Measurements from ENCODE around the gene EIF4G1.

EIF4G1 gene

DNA sequence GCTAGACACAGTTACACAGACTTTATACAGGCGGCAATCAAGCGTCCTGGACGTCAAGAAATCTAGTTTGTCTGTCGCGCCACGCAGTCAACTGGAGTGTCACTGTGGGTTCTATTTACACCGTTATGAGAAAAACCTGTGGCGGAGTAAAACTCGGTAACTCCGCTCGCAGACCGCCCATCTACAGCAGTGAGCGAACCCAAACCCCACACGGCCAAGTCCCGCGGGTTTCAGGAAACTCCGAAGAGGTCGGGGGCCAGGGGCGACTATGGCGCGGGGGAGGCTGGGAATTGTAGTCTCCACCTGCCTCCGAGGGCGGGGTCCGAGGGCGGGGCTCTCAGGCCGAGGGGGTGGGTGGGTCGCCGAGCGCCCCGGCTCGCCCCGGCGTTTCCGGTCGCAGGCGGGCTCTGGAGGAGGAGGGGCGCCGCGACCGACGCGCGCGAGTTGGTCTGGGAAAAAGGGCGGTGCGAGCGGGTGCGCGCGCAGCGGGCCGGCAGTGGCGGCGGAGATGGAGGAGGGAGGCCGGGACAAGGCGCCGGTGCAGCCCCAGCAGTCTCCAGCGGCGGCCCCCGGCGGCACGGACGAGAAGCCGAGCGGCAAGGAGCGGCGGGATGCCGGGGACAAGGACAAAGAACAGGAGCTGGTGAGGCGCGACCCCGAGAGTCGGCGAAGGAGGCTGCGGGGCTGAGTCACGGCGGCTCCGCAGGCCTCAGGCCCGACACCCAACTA, 15.5 kb upstream of the EIF4G1 start, which contains the start of gene PSMD2:
TSS of gene PSMD2 (plus strand) at position 483 of the 729 bp plus-strand sequence. CDS start at position 509, 26 bp downstream.
- H3K4me2 ChIP-seq (ENCODE audit: insufficient read depth, low read length) = peak within 1 kb of the TSS; percentile 81
- peaks cover 47% of the 10 kb centered on the region for H3K36me3 ChIP-seq (ENCODE audit: insufficient read depth, low read length)
- peaks cover 28% of the 10 kb centered on the region; the same call in 1 of the 2 replicates for H4K20me1 ChIP-seq (ENCODE audit: insufficient read depth, low read length)
- H2AFZ ChIP-seq (ENCODE audit: low read depth, low read length) = peak within 1 kb of the TSS; percentile 92
- H3K9me3 ChIP-seq (ENCODE audit: insufficient read depth, low read length, severe bottlenecking) = no peaks in the 10 kb centered on the region
- peak; percentile 97 for ATAC-seq (ENCODE audit: insufficient read depth, low read depth)
- peaks cover 45% of the 10 kb centered on the region for H3K79me2 ChIP-seq (ENCODE audit: insufficient read depth, low read length)
- peak within 1 kb of the TSS; percentile 81 for H3K27ac ChIP-seq (ENCODE audit: low read length)
- peak; percentile 98 for DNase-seq
- H3K4me1 ChIP-seq (ENCODE audit: insufficient read depth, low read length) = peaks cover 34% of the 10 kb centered on the region
- H3K9ac ChIP-seq (ENCODE audit: low read depth, low read length) = peak within 1 kb of the TSS; percentile 81
- no peaks in the 10 kb centered on the region for H3K27me3 ChIP-seq (ENCODE audit: insufficient read depth, low read length, poor library complexity)
- H3K4me3 ChIP-seq (ENCODE audit: low read depth in 1 of 2, low read length in 2 of 2) = peak within 1 kb of the TSS; percentile 51 to 92
- TF ChIP-seq, protein P1, sequence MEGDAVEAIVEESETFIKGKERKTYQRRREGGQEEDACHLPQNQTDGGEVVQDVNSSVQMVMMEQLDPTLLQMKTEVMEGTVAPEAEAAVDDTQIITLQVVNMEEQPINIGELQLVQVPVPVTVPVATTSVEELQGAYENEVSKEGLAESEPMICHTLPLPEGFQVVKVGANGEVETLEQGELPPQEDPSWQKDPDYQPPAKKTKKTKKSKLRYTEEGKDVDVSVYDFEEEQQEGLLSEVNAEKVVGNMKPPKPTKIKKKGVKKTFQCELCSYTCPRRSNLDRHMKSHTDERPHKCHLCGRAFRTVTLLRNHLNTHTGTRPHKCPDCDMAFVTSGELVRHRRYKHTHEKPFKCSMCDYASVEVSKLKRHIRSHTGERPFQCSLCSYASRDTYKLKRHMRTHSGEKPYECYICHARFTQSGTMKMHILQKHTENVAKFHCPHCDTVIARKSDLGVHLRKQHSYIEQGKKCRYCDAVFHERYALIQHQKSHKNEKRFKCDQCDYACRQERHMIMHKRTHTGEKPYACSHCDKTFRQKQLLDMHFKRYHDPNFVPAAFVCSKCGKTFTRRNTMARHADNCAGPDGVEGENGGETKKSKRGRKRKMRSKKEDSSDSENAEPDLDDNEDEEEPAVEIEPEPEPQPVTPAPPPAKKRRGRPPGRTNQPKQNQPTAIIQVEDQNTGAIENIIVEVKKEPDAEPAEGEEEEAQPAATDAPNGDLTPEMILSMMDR (IDR thresholded peaks at IDR 0.05; ENCODE audit: borderline replicate concordance, extremely low read depth, low read length, poor library complexity, severe bottlenecking) = no peak

DNA sequence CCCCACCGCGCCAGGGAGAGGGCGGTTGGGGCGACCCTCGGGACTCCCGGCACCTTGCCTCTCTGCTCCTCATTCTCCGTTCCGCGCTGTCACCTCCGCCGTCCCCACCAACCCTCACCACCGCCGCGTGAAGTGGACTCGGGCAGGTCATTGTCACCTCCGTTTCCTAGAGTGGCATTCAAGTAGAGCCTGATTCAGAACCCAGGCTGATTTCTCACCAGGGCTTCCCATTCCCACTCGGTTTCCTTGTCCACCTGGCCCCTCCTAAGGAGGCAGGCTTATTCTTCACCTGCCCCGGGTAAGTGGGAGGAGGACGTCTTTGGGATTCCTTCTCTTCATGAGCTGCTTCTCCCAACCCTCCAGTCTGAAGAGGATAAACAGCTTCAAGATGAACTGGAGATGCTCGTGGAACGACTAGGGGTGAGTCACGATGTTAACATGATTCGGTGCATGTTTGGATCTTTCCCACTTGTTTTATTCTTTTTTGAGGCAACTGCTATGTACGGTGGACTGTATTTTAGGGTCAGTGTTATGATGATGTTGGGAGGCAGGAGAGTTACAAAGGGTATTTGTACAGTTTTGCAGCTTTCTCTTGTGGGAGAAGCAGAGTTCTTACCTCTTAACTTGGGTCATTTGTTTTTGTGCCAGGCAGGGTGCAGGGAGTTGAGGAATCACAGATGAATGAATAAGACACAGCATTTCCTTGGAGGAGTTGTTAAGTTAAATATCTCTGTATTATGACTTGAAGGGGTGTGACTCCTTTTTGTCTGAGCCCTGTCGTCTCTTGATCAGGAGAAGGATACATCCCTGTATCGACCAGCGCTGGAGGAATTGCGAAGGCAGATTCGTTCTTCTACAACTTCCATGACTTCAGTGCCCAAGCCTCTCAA, 14.7 kb upstream of the EIF4G1 start:
- peaks cover 32% of the 10 kb centered on the region; the same call in 1 of the 2 replicates for H4K20me1 ChIP-seq (ENCODE audit: insufficient read depth, low read length)

DNA sequence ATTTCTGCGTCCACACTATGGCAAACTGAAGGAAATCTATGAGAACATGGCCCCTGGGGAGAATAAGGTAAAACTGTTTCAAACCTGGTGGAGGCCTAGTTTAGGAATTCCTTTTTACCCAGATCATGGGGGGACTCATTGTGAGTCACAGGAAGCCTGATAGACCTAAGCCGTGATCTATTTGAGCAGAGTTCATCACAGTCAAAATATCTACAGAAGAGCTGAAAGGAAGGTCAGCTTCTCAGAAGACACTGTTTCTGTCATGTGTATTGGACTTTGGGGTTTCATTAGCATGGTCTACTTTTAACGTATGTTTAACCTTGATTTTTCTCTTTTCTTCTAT, 14.1 kb upstream of the EIF4G1 start:
- H3K4me1 ChIP-seq (ENCODE audit: insufficient read depth, low read length) = peaks cover 34% of the 10 kb centered on the region
- H3K9me3 ChIP-seq (ENCODE audit: insufficient read depth, low read length, severe bottlenecking) = no peaks in the 10 kb centered on the region
- H3K4me2 ChIP-seq (ENCODE audit: insufficient read depth, low read length) = peak overlapping the region; percentile 73
- peaks cover 32% of the 10 kb centered on the region; the same call in 1 of the 2 replicates for H4K20me1 ChIP-seq (ENCODE audit: insufficient read depth, low read length)
- H3K27ac ChIP-seq (ENCODE audit: low read length) = peak overlapping the region; percentile 78; the same call in 1 of the 2 replicates
- H3K4me3 ChIP-seq (ENCODE audit: low read depth in 1 of 2, low read length in 2 of 2) = peak overlapping the region; percentile 51 to 92; a peak in 3 of 4 replicates
- no peak for ATAC-seq (ENCODE audit: insufficient read depth, low read depth)
- H3K9ac ChIP-seq (ENCODE audit: low read depth, low read length) = peak overlapping the region; percentile 81
- H3K36me3 ChIP-seq (ENCODE audit: insufficient read depth, low read length) = peaks cover 60% of the 10 kb centered on the region
- H3K27me3 ChIP-seq (ENCODE audit: insufficient read depth, low read length, poor library complexity) = no peaks in the 10 kb centered on the region
- H2AFZ ChIP-seq (ENCODE audit: low read depth, low read length) = no peak overlapping the region
- TF ChIP-seq, protein P1 (IDR thresholded peaks at IDR 0.05; ENCODE audit: borderline replicate concordance, extremely low read depth, low read length, poor library complexity, severe bottlenecking) = no peak
- no peak for TF ChIP-seq EZH2 (IDR thresholded peaks at IDR 0.05; ENCODE audit: borderline replicate concordance, low read depth, low read length, severe bottlenecking)
- H3K79me2 ChIP-seq (ENCODE audit: insufficient read depth, low read length) = peaks cover 49% of the 10 kb centered on the region
- no peak for DNase-seq

More for the DNA sequence above, 14.7 kb upstream of the EIF4G1 start:
- Histone ChIP-seq H3K4me1 (ENCODE audit: insufficient read depth, low read length) (peaks cover 34% of the 10 kb centered on the region), H3K79me2 (ENCODE audit: insufficient read depth, low read length) (peaks cover 49% of the 10 kb centered on the region), H2AFZ (ENCODE audit: low read depth, low read length) (peak overlapping the region; percentile 60; the same call in 1 of the 2 replicates), H3K4me2 (ENCODE audit: insufficient read depth, low read length) (peak overlapping the region; percentile 73), H3K9me3 (ENCODE audit: insufficient read depth, low read length, severe bottlenecking) (no peaks in the 10 kb centered on the region), H3K4me3 (ENCODE audit: low read depth in 1 of 2, low read length in 2 of 2) (peak overlapping the region; percentile 51 to 92), H3K9ac (ENCODE audit: low read depth, low read length) (peak overlapping the region; percentile 81), H3K36me3 (ENCODE audit: insufficient read depth, low read length) (peaks cover 55% of the 10 kb centered on the region), H3K27me3 (ENCODE audit: insufficient read depth, low read length, poor library complexity) (no peaks in the 10 kb centered on the region), H3K27ac (ENCODE audit: low read length) (peak overlapping the region; percentile 78)
- no peak for TF ChIP-seq EZH2 (IDR thresholded peaks at IDR 0.05; ENCODE audit: borderline replicate concordance, low read depth, low read length, severe bottlenecking)
- TF ChIP-seq, protein P1 (IDR thresholded peaks at IDR 0.05; ENCODE audit: borderline replicate concordance, extremely low read depth, low read length, poor library complexity, severe bottlenecking) = no peak
- DNase-seq = no peak
- no peak; the same call in 2 of the 3 replicates for ATAC-seq (ENCODE audit: insufficient read depth, low read depth)

Measured in DND-41 (cell line).